Activated T-cell treated with anti-CD3 and anti-CD28 coated beads, Interleukin-2, amount 50 U/mL, for 1 hour (primary cell): ENCODE measurements around the gene SEMA5A.

ENCODE experiments used
- DNase-seq: peaks from one replicate; pipeline ENCODE4 v3.0.0-alpha.2; 2020

SEMA5A gene

DNA sequence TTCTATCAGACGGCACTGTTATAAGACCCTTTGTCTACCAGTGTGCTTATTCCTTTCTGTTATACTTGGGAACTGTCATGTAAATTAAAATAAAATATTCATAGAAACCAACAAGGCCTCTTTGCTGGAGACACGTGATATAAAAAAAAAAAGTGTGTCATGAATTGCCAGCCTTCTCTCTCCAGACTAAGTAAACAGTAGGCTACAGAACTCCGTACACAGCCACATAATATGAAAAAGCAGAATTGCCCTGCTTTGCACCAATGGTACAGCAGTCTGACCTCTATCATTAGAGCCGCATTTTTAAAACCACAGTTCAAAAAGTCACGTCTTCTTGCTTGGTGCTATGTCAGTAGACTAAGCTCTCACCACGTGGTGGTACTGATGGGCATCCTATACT is 231.3 kb downstream of the SEMA5A start:
- no peak for DNase-seq

DNA sequence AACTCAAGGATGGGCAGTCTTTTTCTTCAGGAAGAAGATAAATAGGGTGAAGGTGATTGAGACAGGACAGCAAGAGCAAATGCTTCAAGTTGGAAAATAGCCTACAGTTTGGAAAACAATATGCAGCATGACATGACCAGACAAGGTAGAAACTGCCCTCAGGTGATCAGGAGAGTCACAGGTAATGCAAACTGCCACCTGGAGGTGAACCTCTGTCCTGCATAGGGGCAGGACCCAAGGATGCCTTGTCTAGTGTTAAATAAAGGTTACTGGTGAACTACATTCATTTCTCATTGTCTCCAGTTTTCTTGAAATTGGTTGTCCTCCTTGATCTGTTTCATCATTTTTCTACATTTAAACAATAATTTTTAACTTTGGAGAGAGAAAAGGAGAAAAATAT is 232.1 kb downstream of the SEMA5A start:
- no peak for DNase-seq

DNA sequence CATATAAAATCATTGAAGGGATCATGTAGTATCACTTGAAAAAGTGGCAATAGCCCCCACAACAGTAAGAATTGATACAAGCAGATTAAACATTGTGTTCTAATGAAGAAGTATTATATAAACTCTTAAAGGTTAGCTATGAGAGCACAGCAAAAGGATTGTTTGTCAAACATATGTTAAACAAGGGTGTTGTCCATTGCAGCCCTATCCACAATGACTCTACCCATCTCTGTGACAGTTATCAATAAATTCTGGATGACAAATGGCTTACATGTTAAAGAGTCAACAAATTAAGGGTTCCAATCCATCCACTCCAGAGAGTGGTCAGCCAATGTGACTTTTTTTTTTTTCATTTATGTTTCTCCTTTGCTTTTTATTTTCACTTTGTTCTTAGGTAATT is 238.7 kb downstream of the SEMA5A start:
- DNase-seq, result no peak

DNA sequence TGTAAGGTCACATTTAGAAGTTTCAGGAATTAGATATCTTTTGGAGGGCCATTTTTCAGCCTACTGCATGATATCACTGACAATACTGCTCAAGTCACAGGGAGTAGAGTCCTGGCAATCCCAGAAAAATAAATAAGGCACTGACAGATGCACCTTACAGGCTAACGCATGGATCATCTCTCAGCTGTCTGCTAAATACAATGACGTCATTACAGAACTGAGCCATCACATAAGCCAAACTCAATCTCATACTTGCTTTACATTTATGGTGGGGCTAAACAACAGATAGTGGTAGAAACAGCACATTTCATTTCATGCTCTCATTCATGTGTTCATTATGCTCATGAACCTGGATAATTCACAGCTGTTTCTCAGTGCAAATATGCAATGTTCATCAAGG is 243.7 kb downstream of the SEMA5A start:
- no peak for DNase-seq

DNA sequence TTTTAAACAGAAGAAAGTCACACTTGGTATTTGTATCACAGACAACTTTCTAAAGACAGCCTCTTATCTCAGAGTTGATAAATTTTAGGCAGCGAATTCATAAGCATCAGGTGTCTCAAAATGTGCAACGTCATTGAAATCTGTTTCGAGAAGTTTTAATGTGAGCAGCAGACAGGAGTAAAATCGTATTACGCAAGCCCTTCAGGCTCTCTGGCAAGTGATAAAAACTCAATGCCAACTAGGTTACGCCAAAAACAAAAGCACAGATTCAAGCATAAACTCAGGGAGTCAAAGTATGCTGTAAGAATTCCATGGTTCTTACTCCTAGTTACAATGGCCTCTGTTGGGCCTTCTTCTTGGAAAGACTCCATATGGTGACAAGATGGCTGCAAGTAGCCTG is 244.7 kb downstream of the SEMA5A start:
- DNase-seq, result no peak

DNA sequence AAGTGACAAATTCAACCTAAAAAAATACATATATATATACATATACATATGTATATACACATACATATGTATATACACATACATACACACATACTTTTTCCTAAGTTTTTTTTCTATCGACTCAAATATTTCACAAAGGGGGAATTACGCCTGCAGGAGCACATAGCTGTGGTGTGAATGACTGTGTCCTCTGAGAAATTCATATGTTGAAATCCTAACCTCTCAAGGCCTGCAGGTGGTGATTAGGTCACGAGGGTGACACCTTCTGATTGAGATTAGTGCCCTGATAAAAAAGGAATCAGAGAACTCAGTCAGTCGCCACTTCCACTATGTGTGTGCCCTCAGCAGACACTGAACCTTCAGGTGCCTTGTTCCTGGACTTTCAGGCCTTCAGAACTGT is 248.7 kb downstream of the SEMA5A start:
- no peak for DNase-seq

DNA sequence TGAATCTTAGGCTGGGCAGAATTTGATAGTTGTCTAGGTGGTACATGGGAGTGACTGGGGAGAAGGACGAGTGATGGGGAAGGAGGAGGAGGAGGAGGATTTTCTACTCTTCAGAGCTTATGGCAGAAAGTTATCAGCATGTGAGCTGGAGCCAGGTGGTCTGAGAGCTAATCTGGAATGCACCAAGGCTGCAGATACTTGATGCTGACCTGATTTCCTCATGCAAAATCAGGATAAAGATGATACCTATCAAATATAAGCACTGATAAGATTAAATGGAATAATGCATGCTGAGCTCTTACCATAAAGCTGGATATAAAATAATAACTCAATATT is 250.4 kb downstream of the SEMA5A start:
- no peak for DNase-seq

DNA sequence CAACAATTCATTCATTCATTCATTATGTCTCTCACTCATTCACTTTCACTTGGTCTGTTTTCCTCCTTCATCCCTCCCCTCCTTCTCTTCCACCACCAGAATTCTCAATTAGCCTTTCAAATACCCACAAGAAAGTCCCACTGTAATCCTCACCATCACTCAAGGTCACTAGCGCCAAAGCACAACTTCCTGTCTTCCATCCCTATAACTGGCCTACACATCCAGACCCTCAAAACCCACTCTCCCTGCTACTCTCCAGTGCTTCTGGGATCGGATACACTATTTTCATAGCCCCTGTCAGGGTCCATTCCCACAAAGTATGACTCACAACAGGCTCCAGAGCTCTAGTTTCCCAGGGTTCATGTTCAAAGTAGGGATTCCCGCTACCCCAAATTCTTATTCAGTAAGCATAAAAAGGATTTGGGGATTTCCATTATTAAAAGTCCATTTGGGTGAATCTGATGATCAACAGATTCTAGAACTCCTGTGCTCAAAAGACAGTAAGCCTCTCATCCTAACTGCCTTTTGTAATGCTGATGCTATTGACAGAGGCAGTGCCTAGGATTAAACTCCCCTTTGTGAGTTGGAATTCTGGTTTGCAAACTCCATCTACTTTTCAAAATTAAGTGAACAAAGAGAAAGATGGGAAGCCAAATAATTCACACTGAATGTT is 250.9 kb downstream of the SEMA5A start:
- DNase-seq, result no peak

DNA sequence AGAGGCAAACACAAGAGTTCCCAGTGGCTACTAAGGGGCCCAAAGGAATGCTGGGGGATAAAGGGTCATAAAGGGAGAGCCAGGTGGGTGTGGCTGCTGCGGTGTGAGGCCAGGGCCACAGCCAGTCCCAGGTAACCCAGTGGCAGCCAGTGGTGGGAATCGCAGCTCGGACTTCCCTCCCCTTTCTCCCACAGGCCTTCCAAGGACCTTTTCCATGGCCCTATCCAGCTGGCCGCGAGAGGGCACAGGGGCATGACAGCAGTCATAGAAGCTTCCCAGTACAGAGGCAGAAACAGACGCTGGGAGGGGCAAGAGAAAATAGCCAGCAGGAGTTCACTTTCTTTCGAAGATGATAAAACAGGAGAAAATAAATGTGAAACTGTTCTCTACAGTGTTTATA is 257.6 kb downstream of the SEMA5A start:
- DNase-seq, result no peak

DNA sequence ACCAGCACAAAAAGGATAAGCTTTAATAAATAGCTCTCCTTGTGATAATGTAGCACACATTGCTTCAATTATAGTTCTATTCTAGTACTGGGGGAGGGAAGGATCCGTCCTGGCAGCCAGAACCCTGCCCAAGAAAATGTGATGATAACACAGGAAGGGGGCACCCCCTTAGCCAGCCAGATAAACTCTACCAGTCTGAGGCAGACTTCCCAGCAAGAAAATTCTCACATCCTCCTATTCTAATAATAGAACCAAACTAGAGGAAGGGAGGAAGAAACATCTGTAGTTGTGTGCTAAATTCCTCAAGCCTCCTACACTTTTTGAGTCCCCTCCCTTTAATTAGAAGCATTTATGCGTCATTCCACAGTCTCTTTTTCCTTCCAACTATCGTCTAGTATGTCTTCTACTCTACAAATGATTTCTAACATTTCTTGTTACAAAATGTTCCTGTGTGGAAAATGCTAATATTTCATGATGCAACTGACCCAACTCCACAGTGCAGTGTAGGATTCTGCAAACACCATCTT is 261.0 kb downstream of the SEMA5A start:
- no peak for DNase-seq

DNA sequence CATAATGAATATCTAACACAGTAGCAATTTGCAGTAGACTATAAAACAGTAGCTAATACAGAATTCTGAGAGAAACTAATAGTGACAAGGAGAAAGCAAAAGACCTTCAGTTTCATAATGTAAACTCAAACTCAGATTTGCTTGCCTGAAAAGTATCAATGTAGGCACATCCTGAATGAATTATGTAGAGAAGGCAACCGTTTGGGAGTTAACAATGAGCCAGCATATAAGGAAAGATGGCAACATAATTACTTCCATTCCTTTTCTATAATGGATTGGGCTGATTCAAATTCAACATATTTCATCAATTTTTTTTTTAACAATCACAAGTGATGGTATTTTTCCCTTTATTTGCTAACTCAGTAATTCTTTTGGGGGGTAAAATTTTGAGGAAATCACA is 261.6 kb downstream of the SEMA5A start:
- DNase-seq, result no peak

DNA sequence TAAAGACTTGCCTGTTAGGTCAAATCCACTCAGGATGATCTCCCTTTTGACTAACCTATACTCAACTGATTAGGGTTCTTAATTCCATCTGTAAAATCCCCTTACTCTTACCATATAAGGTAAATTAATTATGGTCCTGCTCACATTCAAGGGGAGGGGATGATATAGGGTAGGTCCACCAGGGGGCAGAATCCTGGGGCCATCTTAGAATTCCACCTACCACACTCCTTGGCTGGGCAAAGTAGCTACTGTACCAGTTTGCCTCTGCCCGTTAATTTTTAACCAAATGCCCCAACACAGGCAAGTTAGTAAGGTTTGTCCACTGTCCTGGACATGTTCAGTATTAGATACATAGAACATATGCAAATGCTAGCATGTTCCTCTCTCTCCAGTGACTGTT is 262.4 kb downstream of the SEMA5A start:
- no peak for DNase-seq

DNA sequence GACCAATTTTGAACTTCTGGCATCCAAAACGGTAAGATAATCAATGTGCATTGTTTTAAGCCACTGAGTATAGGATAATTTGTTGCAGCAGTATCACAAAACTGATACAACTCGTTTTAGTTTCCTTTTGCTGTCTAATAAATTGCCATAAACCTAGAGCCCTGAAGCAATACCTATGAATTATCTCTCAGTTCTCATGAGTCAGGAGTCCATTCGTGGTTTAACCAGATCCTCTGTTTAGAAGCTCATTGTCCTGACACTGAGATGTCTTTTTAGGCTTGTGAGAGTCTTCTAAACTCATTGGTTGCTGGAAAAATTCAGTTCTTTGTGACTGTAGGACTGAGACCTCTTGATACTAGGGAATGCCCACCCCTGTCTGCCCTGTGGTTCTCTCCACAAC is 262.9 kb downstream of the SEMA5A start:
- DNase-seq, result no peak

DNA sequence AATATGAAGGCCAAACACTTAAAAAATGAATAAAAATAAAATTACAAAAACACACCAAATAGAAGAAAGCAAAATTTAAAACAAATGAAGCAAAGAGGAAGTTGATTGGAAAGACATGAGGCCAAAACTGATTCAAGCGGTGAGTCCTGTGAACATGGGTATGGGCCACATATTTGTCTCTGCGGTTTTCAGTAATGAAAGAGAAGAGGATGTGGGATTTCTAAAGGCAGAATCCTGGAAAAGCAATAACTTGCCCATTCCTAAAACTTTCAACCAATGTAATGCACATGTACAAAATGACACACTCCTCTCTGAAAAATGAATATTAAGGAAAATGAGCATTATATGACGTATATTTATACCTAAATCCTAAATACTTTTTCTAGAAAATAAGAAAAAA is 263.7 kb downstream of the SEMA5A start:
- no peak for DNase-seq

DNA sequence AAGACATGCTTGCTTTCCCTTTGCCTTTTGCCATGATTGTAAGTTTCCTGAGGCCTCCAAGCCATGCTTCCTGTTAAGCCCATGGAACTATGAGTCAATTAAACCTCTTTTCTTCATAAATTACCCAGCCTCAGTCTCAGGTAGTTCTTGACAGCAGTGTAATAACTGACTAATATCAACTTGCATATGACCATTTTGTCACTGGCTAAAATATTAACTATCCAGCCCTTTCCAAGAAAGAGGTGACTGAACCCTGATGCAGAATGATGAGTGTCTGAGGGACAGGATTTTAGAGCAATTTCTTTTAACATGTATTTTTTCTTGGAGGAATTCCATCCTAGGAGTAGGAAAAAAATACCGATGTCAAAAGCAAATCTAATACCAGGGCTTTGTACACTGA is 266.1 kb downstream of the SEMA5A start:
- DNase-seq, result no peak

DNA sequence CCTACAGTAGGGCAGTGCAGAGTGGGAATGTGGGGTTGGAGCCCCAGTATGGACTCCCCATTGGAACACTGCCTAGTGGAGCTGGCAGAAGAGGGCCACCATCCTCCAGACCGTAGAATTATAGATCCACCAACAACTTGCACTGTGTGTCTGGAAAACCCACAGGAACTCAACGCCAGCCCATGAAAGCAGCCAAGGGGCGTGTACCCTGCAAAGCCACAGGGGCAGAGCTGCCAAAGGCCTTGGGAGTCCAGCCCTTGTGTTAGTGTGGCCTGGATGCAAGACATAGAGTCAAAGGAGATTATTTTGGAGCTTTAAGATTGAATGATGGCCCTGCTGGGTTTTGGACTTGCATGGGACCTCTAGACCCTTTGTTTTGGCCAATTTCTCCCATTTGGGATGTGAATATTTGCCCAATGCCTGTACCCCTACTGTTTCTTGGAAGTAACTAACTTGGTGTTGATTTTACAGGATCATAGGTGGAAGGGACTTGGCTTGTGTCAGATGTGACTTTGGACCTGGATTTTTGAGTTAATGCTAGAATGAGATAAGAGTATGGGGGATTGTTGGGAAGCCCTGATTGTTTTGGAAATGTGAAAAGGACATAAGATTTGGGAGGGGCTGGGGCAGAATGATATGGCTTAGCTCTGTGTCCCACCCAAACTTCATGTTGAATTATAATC is 266.8 kb downstream of the SEMA5A start:
- DNase-seq, result no peak

DNA sequence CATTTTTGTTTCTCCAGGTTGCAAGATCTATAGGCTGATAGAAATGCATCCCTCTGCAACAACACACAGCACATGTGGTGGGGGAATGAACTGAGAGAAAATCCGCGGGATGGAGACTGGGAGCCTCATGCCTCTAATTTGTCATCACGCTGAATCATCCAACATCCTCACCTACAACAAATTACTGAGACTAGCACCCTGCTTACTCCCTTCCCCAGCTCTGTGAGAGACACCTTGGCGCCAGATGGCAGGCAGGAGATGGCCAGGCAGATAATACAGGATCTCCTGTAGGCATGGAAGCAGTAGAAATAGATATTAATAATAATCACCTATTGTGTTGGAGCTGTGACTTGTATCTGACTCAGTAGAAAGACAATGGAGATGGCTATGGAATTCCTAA is 276.9 kb downstream of the SEMA5A start:
- no peak for DNase-seq

DNA sequence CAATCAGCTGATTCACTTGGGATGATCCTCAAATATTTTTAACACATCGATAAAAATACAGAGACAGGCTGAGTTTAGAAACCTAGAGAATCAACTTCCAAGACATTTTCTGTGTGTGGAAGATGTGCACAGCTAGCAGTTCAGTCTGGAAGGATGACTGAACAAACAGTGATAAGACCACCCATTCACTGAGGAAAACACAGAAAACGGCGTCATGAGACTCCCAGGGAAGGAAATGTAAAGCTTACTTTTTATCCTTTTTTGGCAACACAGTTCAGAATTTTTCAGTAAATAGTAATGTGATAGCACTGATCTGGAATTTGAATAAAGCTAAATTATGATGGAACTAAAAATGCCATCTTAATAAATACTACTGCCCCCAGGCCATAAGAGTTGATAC is 277.6 kb downstream of the SEMA5A start:
- DNase-seq, result no peak

DNA sequence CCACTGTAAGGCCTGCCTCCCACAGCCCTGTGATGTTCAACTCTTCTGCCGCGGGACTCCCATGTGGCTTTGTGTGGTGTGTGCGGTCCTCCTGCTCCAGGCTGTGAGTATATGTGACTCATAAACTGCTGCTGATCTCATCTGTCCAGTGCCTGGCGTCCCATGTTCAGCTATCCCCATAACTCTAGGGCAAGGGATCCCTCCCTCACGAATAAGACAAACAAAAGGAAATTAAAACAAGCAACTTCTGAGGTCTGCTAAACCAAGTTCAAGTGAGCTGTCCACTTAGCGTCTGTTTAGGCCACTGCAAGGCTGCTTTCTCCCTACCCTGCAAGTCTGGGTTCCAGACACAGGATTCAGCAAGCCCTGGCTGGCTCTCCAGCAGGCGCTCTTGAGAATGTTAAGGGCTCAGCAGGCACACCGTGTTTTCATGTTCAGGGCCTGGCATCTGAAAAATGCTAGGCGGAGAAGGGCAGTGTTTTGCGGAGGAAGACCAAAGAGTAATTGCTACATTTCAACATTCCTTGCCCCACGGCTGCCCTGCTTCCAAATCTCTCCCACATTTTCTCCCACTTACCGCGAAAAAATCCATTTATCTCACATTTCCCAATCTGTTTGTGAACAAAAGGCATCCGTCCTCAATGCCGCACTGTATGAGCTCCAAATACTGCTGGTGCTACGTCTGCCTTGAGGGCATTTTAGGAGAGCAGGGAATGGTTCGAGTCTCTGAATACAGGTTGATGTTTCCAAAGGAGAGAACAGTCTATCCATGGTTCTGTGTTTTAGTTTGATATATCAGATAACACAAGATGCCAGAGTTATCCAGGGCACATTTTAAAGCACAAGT is 280.2 kb downstream of the SEMA5A start:
- DNase-seq, result no peak

DNA sequence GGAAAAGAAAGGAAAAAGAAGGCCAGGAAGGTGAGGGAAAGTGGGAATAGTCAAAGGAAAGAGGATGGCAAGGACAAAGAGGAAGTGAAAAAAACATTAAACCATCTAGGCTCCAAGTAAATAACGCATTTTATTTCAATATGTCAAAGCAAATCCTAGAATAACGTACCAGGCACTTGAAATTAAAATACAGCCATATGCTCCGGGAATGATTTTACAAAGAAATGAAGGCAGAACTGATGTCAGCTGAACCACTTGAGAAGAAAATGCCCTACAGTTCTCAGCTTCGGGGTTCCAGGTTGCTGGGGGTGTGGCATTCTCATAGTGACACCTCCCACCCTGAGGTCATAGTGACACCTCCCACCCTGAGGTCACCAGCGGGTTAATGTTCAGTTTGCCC is 281.6 kb downstream of the SEMA5A start:
- no peak for DNase-seq

DNA sequence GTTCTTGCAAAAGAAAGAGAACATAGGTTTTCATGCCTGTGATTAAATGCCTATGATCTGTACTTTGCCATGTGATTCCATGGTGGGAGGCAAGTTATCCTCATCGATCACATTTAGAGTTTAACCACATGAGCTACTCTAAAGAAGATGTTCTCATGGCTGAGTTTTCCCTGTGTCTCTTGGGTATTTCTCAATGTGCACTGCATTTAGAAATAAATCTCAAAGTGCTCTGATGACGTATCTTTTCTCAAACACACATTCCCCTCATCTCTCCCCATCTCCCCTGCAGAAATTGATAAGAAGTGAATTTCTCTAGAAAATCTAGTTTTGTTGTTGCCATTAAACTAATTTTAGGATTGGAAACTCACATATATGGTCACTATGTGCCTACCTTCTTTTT is 282.2 kb downstream of the SEMA5A start:
- DNase-seq, result no peak

DNA sequence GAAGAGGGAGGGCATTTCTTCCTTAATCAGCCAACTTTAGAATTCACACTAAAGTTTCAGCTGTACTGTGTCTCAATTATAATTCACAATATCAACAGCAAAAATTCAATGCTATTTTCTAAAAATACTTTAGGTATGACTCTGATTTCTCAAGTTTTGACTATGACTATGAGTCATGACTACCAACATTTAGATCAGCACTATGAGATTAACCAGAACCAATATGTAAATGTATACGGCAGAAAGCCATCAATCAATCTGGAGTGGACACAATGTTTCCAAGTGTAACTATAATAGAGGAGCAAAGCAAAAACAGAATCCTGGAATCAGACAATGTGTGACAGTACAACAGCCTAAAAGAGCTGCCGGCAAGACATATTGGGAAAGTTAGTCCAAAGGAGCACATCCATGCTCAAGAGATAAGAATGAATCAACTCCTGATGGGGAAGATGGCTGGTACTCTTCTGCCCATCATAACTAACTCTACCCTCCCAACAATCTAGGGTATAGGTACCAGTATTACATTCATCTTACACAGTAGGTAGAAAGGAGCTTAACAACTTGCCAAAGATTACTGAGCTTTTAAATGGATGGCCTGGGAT is 294.4 kb downstream of the SEMA5A start:
- no peak for DNase-seq

DNA sequence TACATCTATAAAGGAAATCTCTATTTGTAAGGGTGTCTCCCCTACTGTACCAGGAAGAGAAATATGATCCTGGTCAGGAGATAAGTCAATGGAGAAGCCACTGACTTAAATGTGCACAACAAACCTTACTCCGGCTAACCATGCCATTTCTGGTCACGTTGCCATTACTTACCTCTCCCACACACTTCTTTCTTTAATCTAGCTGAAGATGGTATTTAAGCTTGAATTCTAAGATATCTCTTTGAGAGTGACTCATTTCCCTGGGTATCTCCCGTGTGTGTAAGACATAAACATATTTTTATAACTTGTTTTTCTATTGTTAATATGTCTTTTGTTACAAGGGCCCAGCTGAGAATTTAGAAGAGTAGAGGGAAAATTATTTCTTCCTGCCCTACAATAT is 296.6 kb downstream of the SEMA5A start:
- no peak for DNase-seq

DNA sequence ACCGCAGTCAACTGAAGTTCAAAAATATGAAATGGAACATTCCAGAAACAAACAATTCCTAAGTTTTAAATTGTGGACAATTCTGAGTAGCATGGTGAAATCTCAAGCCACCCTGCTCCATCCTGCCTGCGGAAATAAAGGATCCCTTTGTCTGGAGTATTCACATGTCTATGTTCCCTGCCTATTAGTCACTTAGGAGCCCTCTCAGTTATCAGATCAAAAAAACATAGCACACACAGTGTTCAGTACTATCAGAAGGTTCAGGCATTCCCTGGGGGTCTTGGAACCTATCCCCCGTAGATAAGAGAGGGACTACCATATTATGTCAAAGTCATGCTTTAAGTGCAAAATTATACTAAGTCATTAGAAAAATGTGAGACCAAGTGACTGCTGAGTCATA is 300.8 kb downstream of the SEMA5A start:
- no peak for DNase-seq
